ENCODE data around the gene STYXL2. TPM values are rescaled to one million over a fixed set of nuclear protein-coding genes. Genes with fewer than 3 reads are reported as not detected.

The STYXL2 gene
- total and polyA plus RNA-seq, 2 of the 8 experiments (the other 6 are each of a cell fraction or from before 2014, with no cell fraction given), result 0.09 to 0.22 TPM

DNA sequence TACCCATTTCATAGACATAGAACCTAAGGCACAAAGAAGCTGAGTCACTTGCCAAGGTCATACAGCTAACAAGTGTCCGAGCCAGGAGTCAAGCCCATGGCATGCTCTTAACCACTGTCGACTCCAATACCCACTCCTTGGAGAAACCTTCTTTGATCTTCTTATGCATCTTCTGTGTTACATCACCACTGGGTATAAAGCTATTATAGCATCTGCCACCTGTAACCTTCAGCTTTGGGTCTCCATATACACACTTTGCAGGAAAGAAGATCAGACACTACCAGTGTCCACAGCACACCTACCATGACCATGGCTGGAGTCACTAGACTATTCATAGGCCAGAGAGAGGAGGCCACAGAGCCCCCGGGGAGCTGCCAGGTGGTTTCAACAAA lies 32.8 kb upstream of the STYXL2 start (continued):
- TF ChIP-seq NANOG (IDR thresholded peaks at IDR 0.05; ENCODE audit: insufficient read depth, low read depth, low read length, poor library complexity, severe bottlenecking) (no peak), JUN (IDR thresholded peaks at IDR 0.05; ENCODE audit: low read depth, low read length) (no peak), RXRA (IDR thresholded peaks at IDR 0.05; ENCODE audit: insufficient read depth, low read depth, low read length) (no peak)
